ENCODE results near the gene USP34. TPM values are rescaled to one million over a fixed set of nuclear protein-coding genes. Genes with fewer than 3 reads are reported as not detected.

The USP34 gene
- total RNA-seq, 1 donor, result 159 TPM

- Histone ChIP-seq H3K4me3 (ENCODE audit: low read length) (no peak overlapping the region), H3K9me3 (ENCODE audit: low read depth, low read length) (peaks cover 7% of the 10 kb centered on the region), H3K27me3 (ENCODE audit: insufficient read depth, low read length) (no peaks in the 10 kb centered on the region), H3K4me1 (ENCODE audit: insufficient read depth, low read length) (peaks cover 17% of the 10 kb centered on the region)
Measured at GRCh38 chr2:61353909-61354308, 117.0 kb downstream of the USP34 start.

DNA sequence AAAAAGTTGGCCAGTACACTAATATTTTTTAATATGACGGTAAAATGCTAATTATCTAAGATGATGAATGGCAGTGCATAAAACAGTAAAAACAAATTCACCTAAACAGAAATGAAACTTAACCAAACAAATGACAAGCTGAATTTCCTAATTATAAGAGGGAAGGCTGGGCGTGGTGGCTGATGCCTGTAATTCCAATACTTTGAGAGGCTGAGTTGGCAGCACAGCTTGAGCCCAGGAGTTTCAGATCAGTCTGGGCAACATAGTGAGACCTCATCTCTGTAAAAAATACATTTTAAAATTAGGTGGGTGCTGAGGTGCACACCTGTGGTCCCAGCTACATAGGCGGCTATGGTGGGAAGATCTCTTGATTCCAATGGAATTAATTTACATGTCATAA lies 120.1 kb downstream of the USP34 start:
- Histone ChIP-seq H3K9me3 (ENCODE audit: low read depth, low read length) (peaks cover 7% of the 10 kb centered on the region), H3K4me3 (ENCODE audit: low read length) (no peak overlapping the region), H3K27me3 (ENCODE audit: insufficient read depth, low read length) (no peaks in the 10 kb centered on the region), H3K4me1 (ENCODE audit: insufficient read depth, low read length) (peaks cover 4% of the 10 kb centered on the region)

GRCh38 chr2:61343141-61343540 lies 127.7 kb downstream of the USP34 start:
- no peaks in the 10 kb centered on the region for H3K27me3 ChIP-seq (ENCODE audit: insufficient read depth, low read length)

GRCh38 chr2:61340242-61340641 lies 130.6 kb downstream of the USP34 start:
- Histone ChIP-seq H3K4me1 (ENCODE audit: insufficient read depth, low read length) (peaks cover 3% of the 10 kb centered on the region), H3K4me3 (ENCODE audit: low read length) (no peak overlapping the region), H3K9me3 (ENCODE audit: low read depth, low read length) (no peaks in the 10 kb centered on the region), H3K27me3 (ENCODE audit: insufficient read depth, low read length) (no peaks in the 10 kb centered on the region)

More at GRCh38 chr2:61343141-61343540, 127.7 kb downstream of the USP34 start:
- Histone ChIP-seq H3K9me3 (ENCODE audit: low read depth, low read length) (no peaks in the 10 kb centered on the region), H3K4me3 (ENCODE audit: low read length) (no peak overlapping the region), H3K4me1 (ENCODE audit: insufficient read depth, low read length) (no peaks in the 10 kb centered on the region)

- Histone ChIP-seq H3K4me3 (ENCODE audit: low read length) (no peak overlapping the region), H3K4me1 (ENCODE audit: insufficient read depth, low read length) (peaks cover 3% of the 10 kb centered on the region), H3K9me3 (ENCODE audit: low read depth, low read length) (no peaks in the 10 kb centered on the region), H3K27me3 (ENCODE audit: insufficient read depth, low read length) (no peaks in the 10 kb centered on the region)
Measured at GRCh38 chr2:61338447-61338846, 132.4 kb downstream of the USP34 start.

GRCh38 chr2:61335187-61335586 lies 135.7 kb downstream of the USP34 start:
- peaks cover 3% of the 10 kb centered on the region for H3K4me1 ChIP-seq (ENCODE audit: insufficient read depth, low read length)
- no peaks in the 10 kb centered on the region for H3K27me3 ChIP-seq (ENCODE audit: insufficient read depth, low read length)
- no peak overlapping the region for H3K4me3 ChIP-seq (ENCODE audit: low read length)
- no peaks in the 10 kb centered on the region for H3K9me3 ChIP-seq (ENCODE audit: low read depth, low read length)

GRCh38 chr2:61334466-61334865 lies 136.4 kb downstream of the USP34 start:
- no peak overlapping the region for H3K4me3 ChIP-seq (ENCODE audit: low read length)
- peaks cover 3% of the 10 kb centered on the region for H3K4me1 ChIP-seq (ENCODE audit: insufficient read depth, low read length)
- no peaks in the 10 kb centered on the region for H3K27me3 ChIP-seq (ENCODE audit: insufficient read depth, low read length)
- H3K9me3 ChIP-seq (ENCODE audit: low read depth, low read length), result no peaks in the 10 kb centered on the region

- Histone ChIP-seq H3K4me3 (ENCODE audit: low read length) (no peak overlapping the region), H3K4me1 (ENCODE audit: insufficient read depth, low read length) (no peaks in the 10 kb centered on the region), H3K9me3 (ENCODE audit: low read depth, low read length) (no peaks in the 10 kb centered on the region), H3K27me3 (ENCODE audit: insufficient read depth, low read length) (no peaks in the 10 kb centered on the region)
Measured at GRCh38 chr2:61328707-61329251, 142.1 kb downstream of the USP34 start.

GRCh38 chr2:61327173-61327572 lies 143.7 kb downstream of the USP34 start:
- Histone ChIP-seq H3K27me3 (ENCODE audit: insufficient read depth, low read length) (no peaks in the 10 kb centered on the region), H3K4me1 (ENCODE audit: insufficient read depth, low read length) (no peaks in the 10 kb centered on the region), H3K9me3 (ENCODE audit: low read depth, low read length) (no peaks in the 10 kb centered on the region), H3K4me3 (ENCODE audit: low read length) (no peak overlapping the region)

GRCh38 chr2:61326423-61326822 lies 144.5 kb downstream of the USP34 start:
- H3K9me3 ChIP-seq (ENCODE audit: low read depth, low read length), result no peaks in the 10 kb centered on the region
- no peak overlapping the region for H3K4me3 ChIP-seq (ENCODE audit: low read length)
- no peaks in the 10 kb centered on the region for H3K4me1 ChIP-seq (ENCODE audit: insufficient read depth, low read length)
- H3K27me3 ChIP-seq (ENCODE audit: insufficient read depth, low read length), result no peaks in the 10 kb centered on the region

- no peaks in the 10 kb centered on the region for H3K9me3 ChIP-seq (ENCODE audit: low read depth, low read length)
- no peak overlapping the region for H3K4me3 ChIP-seq (ENCODE audit: low read length)
- H3K27me3 ChIP-seq (ENCODE audit: insufficient read depth, low read length), result no peaks in the 10 kb centered on the region
- H3K4me1 ChIP-seq (ENCODE audit: insufficient read depth, low read length), result no peaks in the 10 kb centered on the region
Measured at GRCh38 chr2:61320181-61320580, 150.7 kb downstream of the USP34 start.

GRCh38 chr2:61318553-61318952 lies 152.3 kb downstream of the USP34 start:
- H3K9me3 ChIP-seq (ENCODE audit: low read depth, low read length), result no peaks in the 10 kb centered on the region
- no peak overlapping the region for H3K4me3 ChIP-seq (ENCODE audit: low read length)

GRCh38 chr2:61295981-61296380 lies 174.9 kb downstream of the USP34 start:
- Histone ChIP-seq H3K9me3 (ENCODE audit: low read depth, low read length) (no peaks in the 10 kb centered on the region), H3K27me3 (ENCODE audit: insufficient read depth, low read length) (no peaks in the 10 kb centered on the region), H3K4me3 (ENCODE audit: low read length) (no peak overlapping the region), H3K4me1 (ENCODE audit: insufficient read depth, low read length) (no peaks in the 10 kb centered on the region)

More at GRCh38 chr2:61318553-61318952, 152.3 kb downstream of the USP34 start:
- no peaks in the 10 kb centered on the region for H3K27me3 ChIP-seq (ENCODE audit: insufficient read depth, low read length)
- no peaks in the 10 kb centered on the region for H3K4me1 ChIP-seq (ENCODE audit: insufficient read depth, low read length)

- Histone ChIP-seq H3K4me1 (ENCODE audit: insufficient read depth, low read length) (no peaks in the 10 kb centered on the region), H3K4me3 (ENCODE audit: low read length) (no peak overlapping the region), H3K9me3 (ENCODE audit: low read depth, low read length) (no peaks in the 10 kb centered on the region), H3K27me3 (ENCODE audit: insufficient read depth, low read length) (no peaks in the 10 kb centered on the region)
Measured at GRCh38 chr2:61291851-61292575, 178.9 kb downstream of the USP34 start.

GRCh38 chr2:61288070-61288841 lies 182.6 kb downstream of the USP34 start:
- Histone ChIP-seq H3K4me3 (ENCODE audit: low read length) (no peak overlapping the region), H3K4me1 (ENCODE audit: insufficient read depth, low read length) (no peaks in the 10 kb centered on the region), H3K27me3 (ENCODE audit: insufficient read depth, low read length) (no peaks in the 10 kb centered on the region), H3K9me3 (ENCODE audit: low read depth, low read length) (no peaks in the 10 kb centered on the region)

Data from mononuclear cell (primary cell).